Sigmoid colon (tissue), 4 donors: ENCODE data around the gene TRDMT1.

ENCODE experiments used
- EP300 ChIP-seq, 4 donors: sonication (generic); formaldehyde crosslinking; IDR thresholded peaks; one replicate each; pipeline ENCODE4 v1.6.1; 2017; ENCODE audit warnings: antibody characterized with exemption in 4 of 4
- POLR2A ChIP-seq, 2 donors: fragments of 450-650 bp; IDR thresholded peaks; one replicate each; pipeline ENCODE4 v1.6.1; 2016; ENCODE audit warnings: antibody characterized with exemption in 2 of 2, mild to moderate bottlenecking in 2 of 2, moderate library complexity in 2 of 2
- POLR2AphosphoS5 ChIP-seq, 4 donors: sonication (generic); formaldehyde crosslinking; IDR thresholded peaks; one replicate each; pipeline ENCODE4 v1.6.1; 2017; ENCODE audit warnings: antibody characterized with exemption in 4 of 4
- TF ChIP-seq, protein P1 (sequence below), 4 experiments: fragments of 450-650 bp in 3 of 4; fragments of 200-600 bp in 1 of 4; IDR thresholded peaks; one replicate each; pipeline ENCODE4 v1.5.1; 2016 to 2019; ENCODE audit warnings: antibody characterized with exemption in 4 of 4, mild to moderate bottlenecking in 3 of 4, moderate library complexity in 2 of 4

DNA sequence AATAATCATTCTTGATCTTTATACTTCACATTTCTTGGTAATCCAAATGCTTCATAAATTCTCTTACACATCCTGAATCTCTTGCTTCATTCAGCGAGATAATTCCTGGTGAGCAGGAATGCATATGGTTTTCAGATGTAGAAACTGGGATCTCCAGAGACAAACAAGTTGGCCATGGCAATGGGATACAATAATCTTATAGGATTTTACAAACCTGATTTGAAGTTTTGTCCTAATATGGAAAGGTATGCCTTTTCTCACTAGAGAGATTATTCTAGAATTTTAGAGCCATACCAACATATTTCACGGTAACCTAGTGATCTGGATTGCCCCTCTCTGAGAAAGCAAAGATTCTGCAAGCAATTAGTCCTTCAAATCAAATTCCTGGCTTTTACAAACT is 13.1 kb upstream of the TRDMT1 start:
- TF ChIP-seq POLR2AphosphoS5 (IDR thresholded peaks at IDR 0.05) (no peak), EP300 (IDR thresholded peaks at IDR 0.05) (no peak), POLR2A (IDR thresholded peaks at IDR 0.05) (no peak)
- TF ChIP-seq, protein P1, sequence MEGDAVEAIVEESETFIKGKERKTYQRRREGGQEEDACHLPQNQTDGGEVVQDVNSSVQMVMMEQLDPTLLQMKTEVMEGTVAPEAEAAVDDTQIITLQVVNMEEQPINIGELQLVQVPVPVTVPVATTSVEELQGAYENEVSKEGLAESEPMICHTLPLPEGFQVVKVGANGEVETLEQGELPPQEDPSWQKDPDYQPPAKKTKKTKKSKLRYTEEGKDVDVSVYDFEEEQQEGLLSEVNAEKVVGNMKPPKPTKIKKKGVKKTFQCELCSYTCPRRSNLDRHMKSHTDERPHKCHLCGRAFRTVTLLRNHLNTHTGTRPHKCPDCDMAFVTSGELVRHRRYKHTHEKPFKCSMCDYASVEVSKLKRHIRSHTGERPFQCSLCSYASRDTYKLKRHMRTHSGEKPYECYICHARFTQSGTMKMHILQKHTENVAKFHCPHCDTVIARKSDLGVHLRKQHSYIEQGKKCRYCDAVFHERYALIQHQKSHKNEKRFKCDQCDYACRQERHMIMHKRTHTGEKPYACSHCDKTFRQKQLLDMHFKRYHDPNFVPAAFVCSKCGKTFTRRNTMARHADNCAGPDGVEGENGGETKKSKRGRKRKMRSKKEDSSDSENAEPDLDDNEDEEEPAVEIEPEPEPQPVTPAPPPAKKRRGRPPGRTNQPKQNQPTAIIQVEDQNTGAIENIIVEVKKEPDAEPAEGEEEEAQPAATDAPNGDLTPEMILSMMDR (IDR thresholded peaks at IDR 0.05): no peak
